ENCODE data around the gene FCHO2. TPM values are rescaled to one million over a fixed set of nuclear protein-coding genes. Genes with fewer than 3 reads are reported as not detected.

FCHO2 gene
- total and polyA plus RNA-seq, 2 of the 8 experiments (the other 6 are each of a cell fraction or from before 2014, with no cell fraction given): 4.3 to 15.7 TPM

DNA sequence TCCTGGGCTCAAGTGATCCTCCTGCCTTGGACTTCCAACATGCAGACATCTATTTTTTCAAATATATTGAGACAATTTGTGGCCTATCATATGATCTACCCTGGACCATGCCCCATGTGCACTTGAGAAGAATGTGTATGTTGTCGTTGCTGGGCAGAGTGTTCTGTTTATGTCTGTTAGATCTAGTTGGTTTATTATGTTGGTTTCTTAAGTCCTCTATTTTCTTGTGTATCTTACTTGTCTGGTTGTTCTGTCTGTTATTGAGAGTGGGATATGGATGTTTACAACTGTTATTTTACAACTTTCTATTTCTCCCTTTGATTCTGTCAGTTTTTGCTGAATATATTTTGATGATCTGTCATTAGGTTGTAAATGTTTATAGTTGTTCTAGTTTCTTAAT lies 154.3 kb downstream of the FCHO2 start (continued):
- TF ChIP-seq CHD7 (IDR thresholded peaks at IDR 0.05; ENCODE audit: insufficient replicate concordance, low read length) (no peak), ATF3 (IDR thresholded peaks at IDR 0.05; ENCODE audit: insufficient read depth, low read depth, low read length) (no peak)
